GM18861 (cell line): ENCODE measurements around the gene CATSPER3.
"Not testable (repeated sequence)": the region's sequence is repeated elsewhere in the genome, so short reads cannot be mapped to it uniquely, and the experiment has no call there.

Source experiments
- ATAC-seq: cut with Tn5 transposase; IDR thresholded peaks from one replicate; pipeline ENCODE4 v1.9.1; 2021; ENCODE audit not compliant: unreplicated experiment

Gene CATSPER3

GRCh38 chr5:134969166-134969565 is 1.5 kb downstream of the CATSPER3 start:
- no peak for ATAC-seq

DNA sequence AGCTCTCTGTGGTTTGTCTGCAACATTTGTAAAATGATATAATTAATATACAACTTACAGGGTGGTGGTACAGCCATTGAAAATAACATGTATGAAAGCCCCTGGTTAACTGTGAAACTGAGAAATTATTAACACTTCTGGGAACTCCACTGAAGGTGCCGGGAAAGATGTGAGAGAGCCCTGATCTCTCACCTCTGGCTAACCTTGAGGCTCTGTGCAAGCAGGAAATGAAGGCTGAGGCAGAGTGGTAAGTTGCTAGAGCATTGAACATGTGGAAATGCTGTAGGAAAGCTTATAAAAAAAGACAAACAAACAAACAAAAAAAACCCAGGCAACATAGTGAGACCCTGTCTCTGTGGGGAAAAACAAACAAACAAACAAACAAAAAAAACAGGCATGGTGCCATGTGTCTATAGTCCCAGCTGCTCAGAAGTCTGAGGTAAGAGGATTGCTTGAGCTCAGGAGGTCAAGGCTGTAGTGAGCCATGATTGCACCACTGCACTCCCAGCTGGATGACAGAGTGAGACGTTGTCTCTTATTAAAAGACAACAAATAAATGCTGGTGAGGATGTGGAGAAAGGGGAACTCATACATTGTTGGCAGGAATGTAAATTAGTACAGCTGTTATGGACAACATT is 7.5 kb downstream of the CATSPER3 start:
- no peak for ATAC-seq

DNA sequence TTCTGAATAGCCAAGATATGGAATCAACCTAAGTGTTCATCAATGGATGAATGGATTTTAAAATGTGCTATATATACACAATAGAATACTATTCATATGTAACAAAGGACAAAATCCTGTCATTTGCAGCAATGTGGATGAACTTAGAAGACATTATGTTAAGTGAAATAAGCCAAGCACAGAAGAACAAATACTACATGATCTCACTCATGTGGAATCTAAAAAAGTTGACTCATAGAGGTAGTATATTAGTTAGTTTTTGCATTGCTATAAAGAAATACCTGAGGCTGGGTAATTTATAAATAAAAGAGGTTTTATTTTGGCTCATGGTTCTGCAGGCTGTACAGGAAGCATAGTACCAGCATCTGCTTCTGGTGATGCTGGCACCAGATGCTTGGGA is 8.1 kb downstream of the CATSPER3 start:
- ATAC-seq: no peak

DNA sequence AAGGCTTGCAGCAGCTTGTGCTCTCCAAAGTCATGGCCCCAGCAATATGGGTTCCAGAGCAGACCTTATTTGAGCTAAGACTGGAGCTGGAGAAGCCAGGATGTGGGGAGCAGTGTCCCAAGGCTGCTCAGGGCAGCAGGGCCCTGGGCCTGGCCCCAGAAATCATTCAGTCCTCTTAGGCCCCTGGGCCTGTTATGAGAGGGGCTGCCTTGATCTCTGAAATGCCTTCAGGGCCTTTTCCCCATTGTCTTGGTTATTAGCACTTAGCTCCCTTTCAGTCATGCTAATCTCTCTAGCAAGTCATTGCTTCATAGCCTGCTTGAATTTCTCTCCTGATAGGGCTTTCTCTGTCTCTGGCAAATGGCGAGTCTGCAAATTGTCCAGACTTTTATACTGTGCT is 9.1 kb downstream of the CATSPER3 start:
- no peak for ATAC-seq

DNA sequence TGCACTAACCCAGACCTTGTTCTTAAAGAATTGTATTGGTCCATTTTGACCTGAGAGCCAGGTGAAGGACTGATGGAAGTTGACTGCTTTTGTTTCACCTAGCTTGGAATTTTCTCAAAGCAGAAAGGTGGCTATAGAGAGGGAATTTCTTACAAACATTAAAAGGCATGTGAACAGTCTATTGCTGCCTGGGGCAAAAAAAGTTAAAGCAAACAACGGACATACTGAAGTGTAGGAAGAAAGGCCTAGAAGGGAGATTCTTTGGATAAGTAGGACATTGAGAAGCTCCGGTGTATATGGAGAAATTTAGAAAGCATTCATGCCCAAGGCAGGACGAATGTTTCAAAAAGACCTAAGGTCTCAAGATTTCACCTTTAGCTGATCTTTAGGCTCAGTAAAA is 11.7 kb downstream of the CATSPER3 start:
- ATAC-seq: no peak

- ATAC-seq: no peak
Observed at GRCh38 chr5:134982230-134982629, 14.5 kb downstream of the CATSPER3 start.

DNA sequence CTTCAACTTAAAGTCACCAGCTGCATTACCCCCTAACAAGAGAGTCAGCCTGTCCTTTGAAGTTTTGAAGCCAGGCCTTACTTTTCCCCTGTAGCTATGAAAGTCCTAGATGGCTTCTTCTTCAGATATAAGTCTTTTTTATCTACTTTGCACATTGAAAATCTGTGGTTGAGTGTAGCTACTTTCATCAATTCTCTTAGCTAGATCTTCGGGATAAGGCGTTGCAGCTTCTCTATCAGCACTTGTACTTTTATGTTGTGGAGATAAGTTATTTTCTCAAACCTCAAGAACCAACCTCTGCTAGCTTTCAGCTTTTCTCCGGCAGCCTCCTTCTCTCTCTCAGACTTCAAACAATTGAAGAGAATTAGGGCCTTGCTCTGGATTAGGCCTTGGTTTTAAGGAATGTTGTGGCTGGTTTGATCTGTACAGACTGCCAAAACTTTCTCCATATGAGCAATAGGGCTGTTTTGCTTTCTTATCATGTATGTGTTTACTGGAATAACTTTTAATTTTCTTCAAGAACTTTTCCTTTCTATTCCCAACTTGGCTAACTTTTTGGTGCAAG is 21.6 kb downstream of the CATSPER3 start:
- ATAC-seq: no peak

DNA sequence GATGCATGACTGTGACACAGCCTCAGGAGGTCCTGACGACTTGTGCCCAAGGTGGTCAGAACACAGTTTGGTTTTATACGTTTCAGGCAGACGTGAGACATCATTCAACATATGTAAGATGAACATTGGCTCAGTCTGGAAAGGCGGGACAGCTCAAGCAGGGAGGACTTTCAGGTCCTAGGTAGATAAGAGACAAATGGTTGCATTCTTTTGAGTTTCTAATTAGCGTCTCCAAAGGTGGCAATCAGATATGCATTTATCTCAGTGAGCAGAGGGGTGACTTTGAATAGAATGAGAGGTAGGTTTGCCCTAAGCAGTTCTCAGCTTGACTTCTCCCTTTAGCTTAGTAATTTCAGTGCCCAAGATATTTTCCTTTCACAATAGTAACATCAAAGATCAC is 22.5 kb downstream of the CATSPER3 start:
- not testable (repeated sequence) for ATAC-seq

GRCh38 chr5:134992148-134992547 is 24.4 kb downstream of the CATSPER3 start:
- ATAC-seq: no peak

- ATAC-seq: no peak
Observed at GRCh38 chr5:134993161-134993560, 25.5 kb downstream of the CATSPER3 start.

GRCh38 chr5:134994560-134995156 is 27.0 kb downstream of the CATSPER3 start:
- ATAC-seq: no peak

GRCh38 chr5:134995850-134996402 is 28.2 kb downstream of the CATSPER3 start:
- no peak for ATAC-seq

GRCh38 chr5:134997015-134997414 is 29.3 kb downstream of the CATSPER3 start:
- no peak for ATAC-seq

- not testable (repeated sequence) for ATAC-seq
Observed at GRCh38 chr5:134998068-134998467, 30.4 kb downstream of the CATSPER3 start.

- ATAC-seq: no peak
Observed at GRCh38 chr5:135004376-135004775, 36.7 kb downstream of the CATSPER3 start.

DNA sequence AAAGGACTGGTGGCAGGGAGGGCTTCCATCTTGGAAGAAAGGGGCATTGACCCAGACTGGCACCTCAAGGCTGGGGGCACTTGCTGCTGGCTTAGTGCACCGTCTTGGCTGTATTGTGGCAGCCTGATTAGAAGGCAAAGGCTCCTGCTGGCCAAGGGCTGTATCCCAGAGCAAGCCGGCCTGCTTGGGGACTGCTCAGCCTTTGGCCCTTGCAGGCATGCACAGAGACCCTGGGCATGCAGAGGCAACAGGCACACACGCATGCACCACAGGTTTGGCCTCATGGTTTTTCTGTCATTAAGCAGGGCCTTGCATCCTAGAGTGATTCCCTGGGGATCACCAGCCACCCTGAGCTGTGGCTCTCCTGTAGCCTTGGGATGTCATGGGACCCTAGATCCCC is 37.4 kb downstream of the CATSPER3 start:
- no peak for ATAC-seq

DNA sequence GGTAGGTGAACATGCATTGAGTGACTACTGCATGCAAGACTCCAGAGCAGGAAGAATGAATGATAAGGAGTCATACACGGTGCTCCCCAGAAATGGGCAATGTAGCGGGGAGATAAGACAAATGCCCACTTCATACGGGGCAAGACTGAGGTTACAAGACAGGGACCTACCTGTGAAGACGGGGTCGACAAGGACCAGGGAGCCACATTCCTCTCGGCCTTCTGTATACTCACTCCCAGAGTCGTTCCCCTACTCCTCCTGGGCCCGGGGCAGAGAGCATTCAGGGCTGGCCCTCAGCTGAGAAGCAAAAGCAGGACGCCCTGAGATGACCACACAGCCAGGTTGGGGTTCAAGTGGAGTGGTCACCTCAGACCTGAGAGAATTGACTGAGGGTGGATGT is 39.6 kb downstream of the CATSPER3 start:
- no peak for ATAC-seq

DNA sequence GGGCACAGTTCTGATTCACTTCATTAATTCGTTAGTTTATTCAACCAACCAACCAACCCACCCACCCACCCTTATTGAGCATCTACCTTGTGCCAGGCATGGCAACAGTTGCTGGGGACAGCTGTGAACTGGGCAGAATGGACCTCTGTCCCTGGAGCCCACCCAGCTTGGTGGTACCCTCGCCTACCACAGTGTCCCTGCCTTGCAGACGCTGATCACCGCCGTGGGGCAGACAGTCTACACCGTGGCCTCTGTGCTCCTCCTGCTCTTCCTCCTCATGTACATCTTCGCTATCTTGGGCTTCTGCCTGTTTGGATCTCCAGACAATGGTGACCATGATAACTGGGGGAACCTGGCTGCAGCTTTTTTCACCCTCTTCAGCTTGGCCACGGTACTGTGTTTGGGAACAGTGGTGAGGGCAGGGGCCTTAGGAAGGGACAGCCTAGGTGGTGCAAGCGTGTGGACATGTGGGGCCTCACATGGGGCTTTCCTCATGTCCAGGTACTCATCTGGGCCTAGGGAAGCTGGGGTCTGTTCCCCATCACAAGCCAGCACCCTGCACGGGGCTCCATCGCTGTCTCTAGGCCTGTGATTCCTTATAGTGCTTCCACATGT is 40.1 kb downstream of the CATSPER3 start:
- no peak for ATAC-seq

- no peak for ATAC-seq
Observed at GRCh38 chr5:135008556-135008955, 40.8 kb downstream of the CATSPER3 start.

DNA sequence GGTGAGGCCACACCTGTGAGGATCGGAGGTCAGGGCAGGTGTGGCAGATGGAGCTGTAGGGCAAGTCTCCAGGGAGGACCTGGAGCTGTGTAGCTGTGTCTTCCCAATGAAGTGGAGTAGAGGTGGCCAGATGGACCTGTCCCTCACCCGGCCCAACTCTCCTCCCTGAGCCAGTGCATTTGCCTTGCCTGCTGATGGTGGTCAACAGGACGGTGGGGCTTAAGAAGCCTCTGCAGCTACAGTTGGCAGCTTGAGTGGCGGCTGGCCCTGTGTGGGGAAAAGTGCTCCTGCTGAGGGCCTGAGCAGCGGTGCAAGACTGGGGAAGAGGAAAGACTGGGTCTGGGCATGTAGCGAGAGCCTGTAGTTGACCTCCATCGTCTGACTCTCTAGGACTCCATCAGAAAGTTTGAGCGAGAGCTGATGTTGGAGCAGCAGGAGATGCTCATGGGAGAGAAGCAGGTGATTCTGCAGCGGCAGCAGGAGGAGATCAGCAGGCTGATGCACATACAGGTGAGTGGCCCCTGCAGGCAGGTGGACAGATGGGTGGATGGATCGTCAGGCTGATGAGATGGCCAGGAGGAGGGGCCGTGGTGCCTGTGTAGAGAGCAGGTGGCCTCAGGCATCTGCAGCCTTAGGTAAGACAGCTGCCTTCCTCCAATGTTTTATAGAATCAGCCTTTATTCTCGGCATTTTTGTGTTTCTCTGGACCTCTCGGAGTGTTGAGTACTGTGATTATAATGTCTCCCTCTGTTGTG is 41.5 kb downstream of the CATSPER3 start:
- ATAC-seq: no peak
